GM12891 (cell line): ENCODE data around the gene BCL11B.

Source experiments
- POLR2A ChIP-seq: IDR thresholded peaks from 2 replicates; pipeline ENCODE4 v1.6.1; 2011; ENCODE audit warnings: low read depth, low read length, control low read depth
- POLR2AphosphoS5 ChIP-seq: IDR thresholded peaks from 2 replicates; pipeline ENCODE4 v1.6.1; 2011; ENCODE audit warnings: low read depth, low read length, control low read depth

- no peak for TF ChIP-seq POLR2AphosphoS5
- TF ChIP-seq POLR2A: no peak
Measured at GRCh38 chr14:99207456-99207855, 64.5 kb downstream of the BCL11B start.
